Measurements from ENCODE around the gene ANKRD9.

DNA sequence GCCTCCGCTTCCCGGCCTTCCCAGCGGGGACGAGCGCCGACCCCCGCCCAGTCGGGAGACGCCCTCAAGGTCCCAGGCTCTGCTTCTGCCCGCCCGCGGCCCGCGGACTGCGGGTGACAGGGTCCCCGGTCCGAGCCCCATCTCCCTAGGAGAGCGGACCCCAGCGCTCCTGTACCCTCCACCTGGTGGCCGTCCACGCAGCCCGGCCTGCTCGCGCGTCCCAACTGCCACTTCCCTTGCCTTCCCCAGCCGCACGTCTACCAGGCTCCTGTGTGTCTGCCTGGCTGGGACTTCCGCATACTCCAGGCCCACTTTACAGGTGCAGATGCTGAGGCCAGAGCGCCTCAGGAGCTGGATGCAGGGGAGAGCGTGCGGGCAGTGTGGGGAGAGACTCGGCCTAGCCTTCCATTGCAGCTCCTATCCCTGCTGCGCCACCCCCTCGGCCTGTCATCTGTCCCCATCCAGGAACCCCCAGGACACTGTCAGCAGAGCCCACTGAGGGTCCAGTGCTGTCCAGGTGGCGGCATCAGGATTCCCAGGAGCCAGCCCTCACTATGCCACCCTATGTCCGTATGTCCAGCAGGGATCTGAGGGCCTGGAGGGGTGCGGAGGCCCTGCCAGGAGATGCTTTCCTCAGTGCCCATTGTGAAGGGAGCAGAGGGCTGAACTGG is 8.0 kb upstream of the ANKRD9 start:
- TF ChIP-seq, protein P1, sequence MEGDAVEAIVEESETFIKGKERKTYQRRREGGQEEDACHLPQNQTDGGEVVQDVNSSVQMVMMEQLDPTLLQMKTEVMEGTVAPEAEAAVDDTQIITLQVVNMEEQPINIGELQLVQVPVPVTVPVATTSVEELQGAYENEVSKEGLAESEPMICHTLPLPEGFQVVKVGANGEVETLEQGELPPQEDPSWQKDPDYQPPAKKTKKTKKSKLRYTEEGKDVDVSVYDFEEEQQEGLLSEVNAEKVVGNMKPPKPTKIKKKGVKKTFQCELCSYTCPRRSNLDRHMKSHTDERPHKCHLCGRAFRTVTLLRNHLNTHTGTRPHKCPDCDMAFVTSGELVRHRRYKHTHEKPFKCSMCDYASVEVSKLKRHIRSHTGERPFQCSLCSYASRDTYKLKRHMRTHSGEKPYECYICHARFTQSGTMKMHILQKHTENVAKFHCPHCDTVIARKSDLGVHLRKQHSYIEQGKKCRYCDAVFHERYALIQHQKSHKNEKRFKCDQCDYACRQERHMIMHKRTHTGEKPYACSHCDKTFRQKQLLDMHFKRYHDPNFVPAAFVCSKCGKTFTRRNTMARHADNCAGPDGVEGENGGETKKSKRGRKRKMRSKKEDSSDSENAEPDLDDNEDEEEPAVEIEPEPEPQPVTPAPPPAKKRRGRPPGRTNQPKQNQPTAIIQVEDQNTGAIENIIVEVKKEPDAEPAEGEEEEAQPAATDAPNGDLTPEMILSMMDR (IDR thresholded peaks at IDR 0.05; ENCODE audit: borderline replicate concordance, extremely low read depth, low read length, poor library complexity, severe bottlenecking) = no peak
- TF ChIP-seq EZH2 (IDR thresholded peaks at IDR 0.05; ENCODE audit: borderline replicate concordance, low read depth, low read length, severe bottlenecking) = no peak

All from DND-41 (cell line).